HG03521 (cell line): Measurements from ENCODE around the gene LTA.

Source experiments
- ATAC-seq: cut with Tn5 transposase; IDR thresholded peaks from one replicate; pipeline ENCODE4 v1.9.1; 2021; ENCODE audit warnings: mild to moderate bottlenecking, moderate library complexity; ENCODE audit not compliant: unreplicated experiment

LTA gene

DNA sequence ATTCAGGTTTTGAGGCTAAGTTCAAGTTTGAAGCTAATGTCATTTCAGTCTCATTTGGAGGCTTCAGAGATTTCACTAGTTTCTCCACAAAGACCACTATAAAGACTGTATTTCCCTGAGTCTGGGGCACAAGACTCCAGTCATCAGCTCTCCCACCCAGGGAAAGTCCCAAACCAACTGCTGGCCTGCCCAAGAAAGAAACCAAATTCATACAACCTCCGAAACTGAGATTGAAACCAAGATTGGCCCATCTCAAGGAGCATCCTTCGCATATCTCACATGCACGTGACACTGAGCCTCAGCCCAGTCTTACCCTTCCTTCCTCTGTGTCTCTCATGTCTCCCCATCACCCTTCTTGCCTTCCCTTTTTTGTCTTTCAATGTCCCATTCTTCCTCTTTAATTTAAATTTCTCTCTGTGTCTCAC, 3.5 kb upstream of the LTA start:
- peak; percentile 55 for ATAC-seq

DNA sequence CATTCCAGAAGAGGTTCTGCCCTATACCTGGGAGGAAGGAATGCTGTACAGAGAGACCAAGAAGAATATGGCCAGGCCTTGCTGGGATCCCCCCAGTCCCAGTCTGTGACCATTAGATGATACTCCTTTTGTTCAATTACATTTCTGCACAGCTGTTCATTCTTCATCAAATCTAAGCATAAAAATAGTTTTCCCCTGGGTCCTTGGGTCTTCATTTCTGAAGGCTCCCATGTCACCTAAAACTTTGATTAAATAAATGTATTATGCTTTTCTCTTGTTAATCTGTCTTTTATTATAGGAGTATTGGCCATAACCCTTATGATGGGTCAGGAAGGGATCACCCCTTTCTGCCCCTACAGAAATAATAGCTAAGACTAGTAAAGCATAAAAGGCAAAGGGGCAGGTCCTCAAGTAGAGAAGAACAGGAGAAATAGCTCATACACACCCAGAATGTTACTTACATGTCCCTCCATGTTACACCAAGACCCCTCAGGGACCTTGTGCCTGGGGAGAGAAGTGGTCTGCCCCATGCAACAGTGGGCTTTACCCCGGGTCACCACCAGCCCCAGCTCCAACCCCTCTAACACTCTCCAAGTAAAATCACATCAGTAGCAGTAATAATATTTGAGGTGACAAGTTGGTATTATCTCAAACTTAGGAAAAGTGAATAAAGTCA, 2.1 kb upstream of the LTA start:
- no peak for ATAC-seq

DNA sequence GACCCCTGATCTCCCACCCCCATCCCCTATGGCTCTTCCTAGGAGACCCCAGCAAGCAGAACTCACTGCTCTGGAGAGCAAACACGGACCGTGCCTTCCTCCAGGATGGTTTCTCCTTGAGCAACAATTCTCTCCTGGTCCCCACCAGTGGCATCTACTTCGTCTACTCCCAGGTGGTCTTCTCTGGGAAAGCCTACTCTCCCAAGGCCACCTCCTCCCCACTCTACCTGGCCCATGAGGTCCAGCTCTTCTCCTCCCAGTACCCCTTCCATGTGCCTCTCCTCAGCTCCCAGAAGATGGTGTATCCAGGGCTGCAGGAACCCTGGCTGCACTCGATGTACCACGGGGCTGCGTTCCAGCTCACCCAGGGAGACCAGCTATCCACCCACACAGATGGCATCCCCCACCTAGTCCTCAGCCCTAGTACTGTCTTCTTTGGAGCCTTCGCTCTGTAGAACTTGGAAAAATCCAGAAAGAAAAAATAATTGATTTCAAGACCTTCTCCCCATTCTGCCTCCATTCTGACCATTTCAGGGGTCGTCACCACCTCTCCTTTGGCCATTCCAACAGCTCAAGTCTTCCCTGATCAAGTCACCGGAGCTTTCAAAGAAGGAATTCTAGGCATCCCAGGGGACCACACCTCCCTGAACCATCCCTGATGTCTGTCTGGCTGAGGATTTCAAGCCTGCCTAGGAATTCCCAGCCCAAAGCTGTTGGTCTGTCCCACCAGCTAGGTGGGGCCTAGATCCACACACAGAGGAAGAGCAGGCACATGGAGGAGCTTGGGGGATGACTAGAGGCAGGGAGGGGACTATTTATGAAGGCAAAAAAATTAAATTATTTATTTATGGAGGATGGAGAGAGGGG, 1.4 kb downstream of the LTA start:
- no peak for ATAC-seq

DNA sequence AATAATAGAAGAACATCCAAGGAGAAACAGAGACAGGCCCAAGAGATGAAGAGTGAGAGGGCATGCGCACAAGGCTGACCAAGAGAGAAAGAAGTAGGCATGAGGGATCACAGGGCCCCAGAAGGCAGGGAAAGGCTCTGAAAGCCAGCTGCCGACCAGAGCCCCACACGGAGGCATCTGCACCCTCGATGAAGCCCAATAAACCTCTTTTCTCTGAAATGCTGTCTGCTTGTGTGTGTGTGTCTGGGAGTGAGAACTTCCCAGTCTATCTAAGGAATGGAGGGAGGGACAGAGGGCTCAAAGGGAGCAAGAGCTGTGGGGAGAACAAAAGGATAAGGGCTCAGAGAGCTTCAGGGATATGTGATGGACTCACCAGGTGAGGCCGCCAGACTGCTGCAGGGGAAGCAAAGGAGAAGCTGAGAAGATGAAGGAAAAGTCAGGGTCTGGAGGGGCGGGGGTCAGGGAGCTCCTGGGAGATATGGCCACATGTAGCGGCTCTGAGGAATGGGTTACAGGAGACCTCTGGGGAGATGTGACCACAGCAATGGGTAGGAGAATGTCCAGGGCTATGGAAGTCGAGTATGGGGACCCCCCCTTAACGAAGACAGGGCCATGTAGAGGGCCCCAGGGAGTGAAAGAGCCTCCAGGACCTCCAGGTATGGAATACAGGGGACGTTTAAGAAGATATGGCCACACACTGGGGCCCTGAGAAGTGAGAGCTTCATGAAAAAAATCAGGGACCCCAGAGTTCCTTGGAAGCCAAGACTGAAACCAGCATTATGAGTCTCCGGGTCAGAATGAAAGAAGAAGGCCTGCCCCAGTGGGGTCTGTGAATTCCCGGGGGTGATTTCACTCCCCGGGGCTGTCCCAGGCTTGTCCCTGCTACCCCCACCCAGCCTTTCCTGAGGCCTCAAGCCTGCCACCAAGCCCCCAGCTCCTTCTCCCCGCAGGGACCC, 2.3 kb downstream of the LTA start:
- no peak for ATAC-seq

DNA sequence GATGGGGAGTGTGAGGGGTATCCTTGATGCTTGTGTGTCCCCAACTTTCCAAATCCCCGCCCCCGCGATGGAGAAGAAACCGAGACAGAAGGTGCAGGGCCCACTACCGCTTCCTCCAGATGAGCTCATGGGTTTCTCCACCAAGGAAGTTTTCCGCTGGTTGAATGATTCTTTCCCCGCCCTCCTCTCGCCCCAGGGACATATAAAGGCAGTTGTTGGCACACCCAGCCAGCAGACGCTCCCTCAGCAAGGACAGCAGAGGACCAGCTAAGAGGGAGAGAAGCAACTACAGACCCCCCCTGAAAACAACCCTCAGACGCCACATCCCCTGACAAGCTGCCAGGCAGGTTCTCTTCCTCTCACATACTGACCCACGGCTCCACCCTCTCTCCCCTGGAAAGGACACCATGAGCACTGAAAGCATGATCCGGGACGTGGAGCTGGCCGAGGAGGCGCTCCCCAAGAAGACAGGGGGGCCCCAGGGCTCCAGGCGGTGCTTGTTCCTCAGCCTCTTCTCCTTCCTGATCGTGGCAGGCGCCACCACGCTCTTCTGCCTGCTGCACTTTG, 3.3 kb downstream of the LTA start, which contains the start of gene TNF:
Gene TNF, plus strand, starts transcription at position 231 of the 567 bp plus-strand sequence. Its CDS starts 177 bp downstream, at position 408.
- no peak for ATAC-seq

DNA sequence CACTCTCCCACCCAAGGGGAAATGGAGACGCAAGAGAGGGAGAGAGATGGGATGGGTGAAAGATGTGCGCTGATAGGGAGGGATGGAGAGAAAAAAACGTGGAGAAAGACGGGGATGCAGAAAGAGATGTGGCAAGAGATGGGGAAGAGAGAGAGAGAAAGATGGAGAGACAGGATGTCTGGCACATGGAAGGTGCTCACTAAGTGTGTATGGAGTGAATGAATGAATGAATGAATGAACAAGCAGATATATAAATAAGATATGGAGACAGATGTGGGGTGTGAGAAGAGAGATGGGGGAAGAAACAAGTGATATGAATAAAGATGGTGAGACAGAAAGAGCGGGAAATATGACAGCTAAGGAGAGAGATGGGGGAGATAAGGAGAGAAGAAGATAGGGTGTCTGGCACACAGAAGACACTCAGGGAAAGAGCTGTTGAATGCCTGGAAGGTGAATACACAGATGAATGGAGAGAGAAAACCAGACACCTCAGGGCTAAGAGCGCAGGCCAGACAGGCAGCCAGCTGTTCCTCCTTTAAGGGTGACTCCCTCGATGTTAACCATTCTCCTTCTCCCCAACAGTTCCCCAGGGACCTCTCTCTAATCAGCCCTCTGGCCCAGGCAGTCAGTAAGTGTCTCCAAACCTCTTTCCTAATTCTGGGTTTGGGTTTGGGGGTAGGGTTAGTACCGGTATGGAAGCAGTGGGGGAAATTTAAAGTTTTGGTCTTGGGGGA, 4.0 kb downstream of the LTA start:
- ATAC-seq: no peak

DNA sequence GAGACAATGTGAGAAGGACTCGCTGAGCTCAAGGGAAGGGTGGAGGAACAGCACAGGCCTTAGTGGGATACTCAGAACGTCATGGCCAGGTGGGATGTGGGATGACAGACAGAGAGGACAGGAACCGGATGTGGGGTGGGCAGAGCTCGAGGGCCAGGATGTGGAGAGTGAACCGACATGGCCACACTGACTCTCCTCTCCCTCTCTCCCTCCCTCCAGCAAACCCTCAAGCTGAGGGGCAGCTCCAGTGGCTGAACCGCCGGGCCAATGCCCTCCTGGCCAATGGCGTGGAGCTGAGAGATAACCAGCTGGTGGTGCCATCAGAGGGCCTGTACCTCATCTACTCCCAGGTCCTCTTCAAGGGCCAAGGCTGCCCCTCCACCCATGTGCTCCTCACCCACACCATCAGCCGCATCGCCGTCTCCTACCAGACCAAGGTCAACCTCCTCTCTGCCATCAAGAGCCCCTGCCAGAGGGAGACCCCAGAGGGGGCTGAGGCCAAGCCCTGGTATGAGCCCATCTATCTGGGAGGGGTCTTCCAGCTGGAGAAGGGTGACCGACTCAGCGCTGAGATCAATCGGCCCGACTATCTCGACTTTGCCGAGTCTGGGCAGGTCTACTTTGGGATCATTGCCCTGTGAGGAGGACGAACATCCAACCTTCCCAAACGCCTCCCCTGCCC, 4.9 kb downstream of the LTA start:
- no peak for ATAC-seq

DNA sequence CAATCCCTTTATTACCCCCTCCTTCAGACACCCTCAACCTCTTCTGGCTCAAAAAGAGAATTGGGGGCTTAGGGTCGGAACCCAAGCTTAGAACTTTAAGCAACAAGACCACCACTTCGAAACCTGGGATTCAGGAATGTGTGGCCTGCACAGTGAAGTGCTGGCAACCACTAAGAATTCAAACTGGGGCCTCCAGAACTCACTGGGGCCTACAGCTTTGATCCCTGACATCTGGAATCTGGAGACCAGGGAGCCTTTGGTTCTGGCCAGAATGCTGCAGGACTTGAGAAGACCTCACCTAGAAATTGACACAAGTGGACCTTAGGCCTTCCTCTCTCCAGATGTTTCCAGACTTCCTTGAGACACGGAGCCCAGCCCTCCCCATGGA, 5.5 kb downstream of the LTA start:
- no peak for ATAC-seq

DNA sequence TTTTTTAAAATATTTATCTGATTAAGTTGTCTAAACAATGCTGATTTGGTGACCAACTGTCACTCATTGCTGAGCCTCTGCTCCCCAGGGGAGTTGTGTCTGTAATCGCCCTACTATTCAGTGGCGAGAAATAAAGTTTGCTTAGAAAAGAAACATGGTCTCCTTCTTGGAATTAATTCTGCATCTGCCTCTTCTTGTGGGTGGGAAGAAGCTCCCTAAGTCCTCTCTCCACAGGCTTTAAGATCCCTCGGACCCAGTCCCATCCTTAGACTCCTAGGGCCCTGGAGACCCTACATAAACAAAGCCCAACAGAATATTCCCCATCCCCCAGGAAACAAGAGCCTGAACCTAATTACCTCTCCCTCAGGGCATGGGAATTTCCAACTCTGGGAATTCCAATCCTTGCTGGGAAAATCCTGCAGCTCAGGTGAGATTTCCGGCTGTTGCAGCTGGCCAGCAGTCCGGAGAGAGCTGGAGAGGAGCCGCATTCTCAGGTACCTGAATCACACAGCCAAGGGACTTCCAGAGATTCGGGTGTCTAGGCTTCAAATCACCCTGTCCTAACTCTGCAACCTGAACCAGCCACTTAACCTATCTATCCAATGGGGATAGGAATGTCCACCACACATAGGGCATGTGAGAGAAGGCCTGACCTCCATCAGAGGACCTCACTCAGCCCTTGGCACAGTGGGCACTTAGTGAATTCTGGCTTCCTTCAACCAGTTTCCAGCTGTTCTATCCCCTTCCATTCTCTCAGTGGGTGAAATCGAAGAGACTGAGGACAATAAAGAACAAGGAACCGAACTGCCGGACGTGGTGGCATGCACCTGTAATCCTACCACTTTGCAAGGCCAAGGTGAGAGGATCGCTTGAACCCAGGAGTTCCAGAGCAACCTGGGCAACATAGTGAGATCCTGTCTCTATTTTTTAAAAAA, 6.4 kb downstream of the LTA start:
- ATAC-seq: no peak

DNA sequence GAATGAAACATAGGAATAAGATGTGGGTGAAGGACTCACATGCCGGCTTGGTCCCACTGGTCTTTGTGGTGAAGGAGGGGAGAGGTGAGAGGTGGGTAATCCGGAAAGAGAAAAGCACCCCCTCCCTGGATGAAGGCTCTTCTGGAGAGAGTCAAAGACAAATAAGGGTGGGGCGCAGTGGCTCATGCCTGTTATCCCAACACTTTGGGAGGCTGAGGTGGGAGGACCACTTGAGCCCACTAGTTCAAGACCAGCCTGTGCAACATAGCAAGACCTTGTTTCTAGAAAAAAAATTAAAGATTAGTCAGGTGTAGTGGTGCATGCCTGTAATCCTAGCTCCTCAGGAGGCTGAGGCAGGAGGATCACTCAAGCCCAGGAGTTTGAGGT, 7.0 kb downstream of the LTA start:
- no peak for ATAC-seq

DNA sequence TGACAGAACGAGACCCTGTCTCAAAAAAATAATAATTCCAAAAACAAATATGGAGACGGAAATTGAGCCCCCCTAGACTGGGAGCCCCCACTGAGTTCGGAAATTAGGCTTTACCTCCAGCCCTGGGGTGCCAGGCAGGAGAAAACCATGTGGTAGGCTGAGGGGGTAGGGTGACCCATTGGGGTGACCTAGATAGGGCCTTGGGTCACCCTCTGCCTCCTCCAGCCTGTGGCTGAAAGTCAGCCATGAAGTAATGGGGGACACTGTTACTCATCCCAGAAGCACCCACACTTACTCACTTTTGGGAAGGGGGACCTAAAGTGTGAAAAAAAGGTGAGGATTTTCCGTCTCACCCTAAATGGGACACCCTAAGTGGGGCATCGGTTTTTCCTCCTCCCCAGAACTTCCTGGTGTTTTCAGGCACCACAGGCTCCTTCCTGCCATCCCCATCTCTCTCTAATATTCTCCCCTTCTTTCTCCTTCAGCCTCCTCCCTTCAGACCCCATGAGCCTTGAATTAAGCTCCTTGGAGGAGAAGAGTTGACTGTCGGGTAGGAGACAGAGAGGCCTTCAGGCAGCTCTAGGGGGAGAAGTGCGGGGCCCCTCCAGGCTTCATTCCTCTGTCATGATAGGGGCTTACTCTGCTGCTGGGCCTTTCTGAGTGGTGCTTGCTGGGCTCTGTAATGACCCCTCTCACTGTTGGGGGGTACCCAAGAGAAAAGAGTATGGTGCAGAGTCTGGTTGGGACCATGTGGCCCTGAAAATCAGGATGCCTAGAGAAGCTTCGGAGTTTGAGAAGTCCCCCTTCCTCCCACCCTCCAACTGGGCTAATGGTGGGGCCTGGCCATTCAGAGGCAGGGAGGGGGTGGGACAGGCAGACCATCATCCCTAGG, 7.7 kb downstream of the LTA start:
- no peak for ATAC-seq

DNA sequence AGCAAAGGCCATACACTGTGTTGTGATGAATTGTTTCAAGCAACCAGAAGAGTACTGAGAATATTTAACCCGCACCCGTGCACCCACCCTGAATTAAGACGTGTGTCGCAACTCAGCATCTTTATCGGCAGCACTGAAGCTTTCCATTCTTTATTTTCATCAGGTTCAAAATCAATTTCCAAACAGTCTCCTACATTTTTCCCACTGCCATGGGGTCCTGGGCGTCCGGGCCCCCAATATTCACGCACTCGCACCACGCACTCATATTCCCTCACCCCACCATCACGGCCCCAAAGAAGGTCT, 8.3 kb downstream of the LTA start:
- ATAC-seq: no peak

DNA sequence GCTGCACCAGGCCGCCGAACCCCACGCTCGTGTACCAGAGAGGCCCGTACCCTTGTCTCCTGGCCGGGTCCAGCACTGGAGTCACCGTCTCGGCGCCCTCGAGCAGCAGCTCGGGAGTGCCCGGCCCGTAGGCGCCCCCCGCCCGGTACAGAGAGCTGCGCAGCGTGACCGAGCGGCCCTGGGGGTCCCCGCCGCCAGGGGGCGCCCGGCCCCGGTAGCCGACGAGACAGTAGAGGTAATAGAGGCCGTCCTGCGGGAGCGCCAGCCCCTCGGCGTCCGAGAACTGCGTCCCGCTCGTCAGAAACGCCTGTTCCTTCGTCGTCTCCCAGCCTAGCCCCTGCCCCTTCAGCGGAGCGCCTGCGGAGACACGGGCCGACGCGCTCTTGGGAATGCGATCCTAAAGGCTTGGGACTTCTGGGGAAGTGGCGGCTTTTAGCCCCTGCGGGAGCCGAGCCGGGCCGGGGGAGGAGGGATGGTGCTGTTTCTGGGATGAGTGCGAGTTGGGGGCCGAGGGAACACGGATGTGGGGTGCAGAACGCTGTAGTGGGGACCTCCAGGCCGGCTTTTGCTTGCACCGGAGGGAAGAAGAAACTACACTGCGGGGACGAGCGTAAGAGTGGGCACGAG, 8.8 kb downstream of the LTA start:
- peak; percentile 65 for ATAC-seq

DNA sequence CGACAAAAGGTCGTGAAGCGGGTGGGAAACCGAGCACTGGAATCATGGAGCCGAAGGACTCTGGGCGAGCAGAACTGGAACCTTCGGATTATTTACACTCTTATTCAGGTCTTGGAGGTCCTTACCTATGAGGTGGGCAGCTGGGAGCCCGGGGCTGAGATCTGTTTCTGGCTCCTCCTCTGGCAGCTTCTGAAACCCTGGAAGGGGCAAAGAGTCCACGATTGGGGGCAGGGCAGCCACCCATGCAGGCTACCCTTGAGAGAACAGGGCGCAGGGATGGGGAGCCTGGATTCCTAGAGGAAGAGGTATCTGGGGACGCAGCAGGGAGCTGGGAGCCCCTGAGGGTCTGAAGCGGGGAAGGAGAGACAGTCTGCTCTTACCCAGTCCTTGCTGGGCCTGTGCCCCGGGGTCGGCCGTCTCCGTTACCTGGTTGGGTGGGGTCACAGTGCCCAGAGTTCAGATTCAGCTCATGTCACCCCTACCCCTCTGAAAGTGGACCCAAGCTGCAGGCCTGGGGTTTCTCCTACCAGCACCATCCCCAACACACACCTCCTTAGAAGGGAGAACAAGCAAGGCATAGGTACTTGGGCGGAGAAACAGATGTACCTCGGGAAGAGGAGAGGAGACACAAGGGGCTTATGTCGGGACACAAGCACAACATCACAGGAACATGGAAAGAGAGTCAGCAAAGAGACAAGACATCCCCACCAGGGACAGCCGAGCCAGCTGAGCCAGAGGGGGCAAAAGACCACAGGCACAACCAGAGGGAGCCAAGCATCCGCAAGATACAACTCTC, 9.5 kb downstream of the LTA start:
- ATAC-seq: no peak

DNA sequence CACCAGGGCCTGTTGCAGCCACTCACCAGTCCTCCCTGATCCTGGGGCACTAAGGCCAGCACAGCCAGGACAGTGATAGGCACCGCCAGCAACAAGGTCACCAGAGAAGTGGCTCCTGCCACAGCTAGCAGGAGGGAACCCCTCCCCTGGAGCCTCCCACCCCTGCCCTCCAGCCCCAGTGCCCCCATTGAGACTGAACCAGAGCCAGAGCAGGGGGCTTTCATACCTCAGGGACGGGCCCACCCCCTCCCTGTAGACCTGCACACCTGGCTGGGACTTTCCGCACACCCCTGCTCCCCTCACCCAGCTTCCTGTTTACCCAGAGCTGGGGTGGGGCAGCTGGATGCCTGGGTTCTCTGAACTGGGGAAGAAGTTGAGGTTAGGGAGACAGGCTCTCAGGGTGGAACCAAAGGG, 10.1 kb downstream of the LTA start, which contains the start of gene LTB:
Gene LTB, minus strand, starts transcription at position 195 of the 414 bp plus-strand sequence. Its CDS starts 7 bp downstream, at position 188.
- no peak for ATAC-seq

DNA sequence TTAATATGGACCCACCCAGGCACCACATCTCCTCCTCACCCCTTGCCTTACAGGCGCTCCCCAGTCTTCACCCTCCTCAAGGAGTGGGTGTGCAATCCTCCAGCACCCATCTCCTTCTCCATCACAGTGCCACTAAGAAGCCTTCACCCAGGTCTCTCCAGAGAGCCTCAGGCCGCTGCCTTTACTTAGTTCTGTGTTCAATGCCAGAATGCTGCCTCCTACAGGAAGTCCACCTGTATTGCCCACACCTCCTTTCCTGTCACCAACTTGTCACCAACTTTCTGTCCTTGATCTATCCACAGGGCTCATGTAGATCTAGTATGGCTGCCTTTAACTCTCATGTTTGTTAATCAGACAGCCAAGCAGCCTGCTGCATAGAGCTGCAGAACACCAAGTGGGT, 13.4 kb downstream of the LTA start:
- no peak for ATAC-seq
